PC-3 (cell line): Measurements from ENCODE around the gene FYN. TPM values are rescaled to one million over a fixed set of nuclear protein-coding genes. Genes with fewer than 3 reads are reported as not detected.

Experiments used
- ATAC-seq: fragments of 200-7000 bp; cut with Tn5 transposase; 2 replicates; pipeline ENCODE4 v1.9.1; 2020; ENCODE audit warnings: mild to moderate bottlenecking, moderate library complexity
- BruUV-seq: library from RNA; stranded (reverse); fragments of 400-500 nt; replicated peaks from 2 replicates; lab custom pipeline; 2021; lab: Mats Ljungman, UMichigan
- CTCF ChIA-PET: fragments of 300-600 bp; sonication (Branson Sonifier 250); formaldehyde crosslinking; loops from one replicate; lab custom pipeline; 2022; ENCODE audit warnings: antibody characterized with exemption; lab: Charles Lee
- POLR2A ChIA-PET: fragments of 300-600 bp; sonication (Branson Sonifier 250); formaldehyde crosslinking; loops from one replicate; lab custom pipeline; 2022; ENCODE audit warnings: antibody characterized with exemption; ENCODE audit not compliant: unreplicated experiment; lab: Charles Lee
- DNase-seq: peaks from one replicate; pipeline ENCODE4 v3.0.0-alpha.2; 2015
- H2AFZ ChIP-seq: fragments of 300-600 bp; sonication (generic); 2 replicates; pipeline ENCODE4 v1.6.0; 2016; ENCODE audit warnings: antibody characterized with exemption, low read length
- H3F3A ChIP-seq: fragments of 300-600 bp; sonication (generic); one replicate; pipeline ENCODE4 v1.6.0; 2017; ENCODE audit warnings: antibody characterized with exemption, low read length, control low read depth, mild to moderate bottlenecking; ENCODE audit not compliant: unreplicated experiment
- H3K27ac ChIP-seq: fragments of 300-600 bp; sonication (generic); 2 replicates; pipeline ENCODE4 v1.5.1; 2016; ENCODE audit warnings: mild to moderate bottlenecking, low read length
- H3K27me3 ChIP-seq: fragments of 300-600 bp; sonication (generic); 2 replicates; pipeline ENCODE4 v1.6.1; 2016; ENCODE audit warnings: low read length, mixed read lengths
- H3K36me3 ChIP-seq: fragments of 300-600 bp; sonication (generic); 2 replicates; pipeline ENCODE4 v1.6.1; 2016; ENCODE audit warnings: low read depth, mixed run types, low read length, mixed read lengths
- H3K4me1 ChIP-seq: fragments of 300-600 bp; sonication (generic); 2 replicates; pipeline ENCODE4 v1.5.1; 2016; ENCODE audit warnings: low read length; ENCODE audit not compliant: insufficient read depth
- H3K4me2 ChIP-seq: fragments of 300-600 bp; sonication (generic); 2 replicates; pipeline ENCODE4 v1.6.0; 2016; ENCODE audit warnings: low read length
- H3K4me3 ChIP-seq: fragments of 300-600 bp; sonication (generic); 2 replicates; pipeline ENCODE4 v1.5.1; 2016; ENCODE audit warnings: mild to moderate bottlenecking, low read length, mixed read lengths
- H3K79me2 ChIP-seq: fragments of 300-600 bp; sonication (generic); 2 replicates; pipeline ENCODE4 v1.6.1; 2017; ENCODE audit warnings: low read length, mixed read lengths
- H3K9ac ChIP-seq: fragments of 300-600 bp; sonication (generic); 2 replicates; pipeline ENCODE4 v1.6.0; 2016; ENCODE audit warnings: mild to moderate bottlenecking, low read length
- H3K9me2 ChIP-seq: fragments of 300-600 bp; sonication (generic); replicated peaks from 2 replicates; pipeline ENCODE4 v1.6.1; 2016; ENCODE audit warnings: mixed run types, low read length, mixed read lengths
- H3K9me3 ChIP-seq: fragments of 300-600 bp; sonication (generic); 2 replicates; pipeline ENCODE4 v1.6.1; 2016; ENCODE audit warnings: low read length, mixed read lengths
- H4K20me1 ChIP-seq: fragments of 300-600 bp; sonication (generic); 2 replicates; pipeline ENCODE4 v1.6.1; 2016; ENCODE audit warnings: low read length, mixed read lengths
- CTCF ChIP-seq: fragments of 300-600 bp; sonication (generic); conservative IDR thresholded peaks from 2 replicates; pipeline ENCODE4 v1.5.1; 2017; ENCODE audit warnings: antibody characterized with exemption, low read depth, mild to moderate bottlenecking, low read length
- EZH2 ChIP-seq: fragments of 300-600 bp; sonication (generic); IDR thresholded peaks from one replicate; pipeline ENCODE4 v1.6.1; 2017; ENCODE audit warnings: antibody characterized with exemption, mild to moderate bottlenecking, low read length; ENCODE audit not compliant: unreplicated experiment
- EZH2phosphoT487 ChIP-seq: fragments of 300-600 bp; sonication (generic); IDR thresholded peaks from 2 replicates; pipeline ENCODE4 v1.6.1; 2018; ENCODE audit warnings: mild to moderate bottlenecking, antibody characterized with exemption, low read length, borderline replicate concordance
- intact Hi-C: fragments of 100-400 bp; cut with micrococcal nuclease; formaldehyde crosslinking; loops from 2 replicates; pipeline ENCODE4 v1.9.0; 2023
- total RNA-seq: library from RNA; depleted of rRNA; stranded (reverse); fragments of >200 nt; gene quantifications from 2 replicates; pipeline ENCODE4 v1.2.3, GENCODE V29; 2014

The FYN gene
- total RNA-seq, 1 experiment from 2014 or later = 27.6 TPM

- peak overlapping the region; percentile 0; the same call in 1 of the 2 replicates for H3K27ac ChIP-seq
- DNase-seq = peak; percentile 34
- H3K4me2 ChIP-seq = peak overlapping the region; percentile 84
- ChIA-PET CTCF (no interaction called here), POLR2A (interaction anchor here (0.6 to 0.7 kb wide), 2 partner anchors 63 to 1788 kb away, joined by 3 to 4 read pairs; no protein-coding TSS in a partner anchor)
- H3K4me3 ChIP-seq = peak overlapping the region; percentile 71
- no peaks in the 10 kb centered on the region for H3F3A ChIP-seq
- peak overlapping the region; percentile 94 for H2AFZ ChIP-seq
- H3K9ac ChIP-seq = peak overlapping the region; percentile 6; the same call in 1 of the 2 replicates
- H3K9me2 ChIP-seq = no peaks in the 10 kb centered on the region
- TF ChIP-seq EZH2phosphoT487 (no peak), EZH2 (no peak)
- intact Hi-C loops = loop anchor here (5.0 kb wide), 3 partner anchors 53 to 162 kb away; no protein-coding TSS in a partner anchor
- peaks cover 18% of the 10 kb centered on the region for H3K4me1 ChIP-seq
- no peaks in the 10 kb centered on the region for H3K27me3 ChIP-seq
- no peak for ATAC-seq
- no peaks in the 10 kb centered on the region for H3K36me3 ChIP-seq
- 0 out of 2 replicates have a peak, but pooled peaks cover 5% of the 10 kb centered on the region for H4K20me1 ChIP-seq
- H3K79me2 ChIP-seq = peaks cover 30% of the 10 kb centered on the region
- no peaks in the 10 kb centered on the region for H3K9me3 ChIP-seq
- no TSS peak for BruUV-seq
These were observed 768 bp upstream of the FYN start for GRCh38 chr6:111874025-111874415.

DNA sequence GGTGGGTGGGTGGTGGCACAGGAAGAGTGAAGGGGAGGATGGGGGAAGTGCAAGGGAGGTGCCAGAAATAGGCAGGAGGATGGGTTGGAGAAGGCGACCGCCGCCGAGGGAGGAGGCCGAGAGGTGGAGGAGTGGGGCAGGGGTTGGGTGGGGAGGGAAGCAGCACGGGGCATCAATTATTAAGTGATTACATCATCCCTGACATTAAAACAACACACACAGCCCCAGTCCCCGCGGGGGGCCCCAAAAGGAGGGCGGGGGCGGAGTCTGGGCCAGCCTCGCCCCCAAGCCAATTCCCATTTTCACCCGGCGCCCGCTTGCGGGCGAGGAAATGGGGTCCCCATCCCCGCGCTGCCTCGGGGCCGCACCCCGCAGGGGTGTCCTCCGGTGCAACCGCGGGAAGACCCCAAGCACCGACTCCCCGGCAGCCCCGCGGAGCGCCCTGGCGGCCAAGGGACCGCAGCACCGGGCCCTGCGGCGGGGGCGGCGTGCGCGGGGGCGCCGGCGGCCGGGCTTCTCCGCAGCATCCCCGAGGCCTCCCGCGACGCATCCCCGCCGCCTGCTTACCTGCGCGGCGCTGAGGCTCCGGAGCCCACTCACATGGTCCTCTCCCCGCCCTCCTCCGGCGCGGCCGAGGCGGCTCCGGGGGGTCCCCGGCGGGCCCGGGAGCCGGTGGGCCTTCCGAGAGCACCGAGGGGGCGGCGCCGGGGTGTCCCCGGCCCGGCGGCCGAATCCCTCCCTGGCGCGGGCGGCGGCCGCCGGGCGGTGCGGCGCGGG lies 663 bp downstream of the FYN start:
- no peak for DNase-seq
- no peaks in the 10 kb centered on the region for H3K9me3 ChIP-seq
- no peaks in the 10 kb centered on the region for H3K36me3 ChIP-seq
- no peaks in the 10 kb centered on the region for H3K27me3 ChIP-seq
- peak overlapping the region; percentile 88 for H3K4me2 ChIP-seq
- POLR2A ChIA-PET = no interaction called here
- H4K20me1 ChIP-seq = 0 out of 2 replicates have a peak, but pooled peaks cover 5% of the 10 kb centered on the region
- TF ChIP-seq EZH2phosphoT487 = no peak
- no peak for TF ChIP-seq EZH2
- TF ChIP-seq CTCF = no peak
- ATAC-seq = peak; percentile 1; the same call in 1 of the 2 replicates
- no peaks in the 10 kb centered on the region for H3K9me2 ChIP-seq
- peak overlapping the region; percentile 71 for H3K4me3 ChIP-seq
- CTCF ChIA-PET = no interaction called here
- no peak overlapping the region for H3K27ac ChIP-seq
- no TSS peak for BruUV-seq
- peak overlapping the region; percentile 55; the same call in 1 of the 2 replicates for H2AFZ ChIP-seq
- peaks cover 33% of the 10 kb centered on the region for H3K79me2 ChIP-seq
- H3K9ac ChIP-seq = peak overlapping the region; percentile 48; the same call in 1 of the 2 replicates
- no peaks in the 10 kb centered on the region for H3F3A ChIP-seq
- intact Hi-C loops = loop anchor here (5.0 kb wide), 3 partner anchors 55 to 160 kb away; no protein-coding TSS in a partner anchor
- H3K4me1 ChIP-seq = peaks cover 18% of the 10 kb centered on the region

- intact Hi-C loops = loop anchor here (1.0 to 5.0 kb wide), 5 partner anchors 55 to 171 kb away; no protein-coding TSS in a partner anchor
- CTCF ChIA-PET = interaction anchor here (0.6 kb wide), 1 partner anchor 73 kb away, joined by 3 read pairs; no protein-coding TSS in a partner anchor
- peaks cover 18% of the 10 kb centered on the region for H3K4me1 ChIP-seq
- 0 out of 2 replicates have a peak overlapping the region, but pooled peaks have one; percentile 28 for H3K27ac ChIP-seq
- TF ChIP-seq EZH2 (no peak), EZH2phosphoT487 (no peak), CTCF (no peak)
- peaks cover 33% of the 10 kb centered on the region for H3K79me2 ChIP-seq
- no peaks in the 10 kb centered on the region for H3K36me3 ChIP-seq
- POLR2A ChIA-PET = interaction anchor here (0.5 kb wide), 1 partner anchor 129 kb away, joined by 18 read pairs; no protein-coding TSS in a partner anchor
- H4K20me1 ChIP-seq = 0 out of 2 replicates have a peak, but pooled peaks cover 5% of the 10 kb centered on the region
- ATAC-seq = peak; percentile 9
- H3K9ac ChIP-seq = peak overlapping the region; percentile 48; the same call in 1 of the 2 replicates
- H3K27me3 ChIP-seq = no peaks in the 10 kb centered on the region
- H3F3A ChIP-seq = no peaks in the 10 kb centered on the region
- H3K4me2 ChIP-seq = peak overlapping the region; percentile 88
- DNase-seq = peak; percentile 26
- H3K4me3 ChIP-seq = peak overlapping the region; percentile 71
- BruUV-seq = TSS peak; percentile 36
- no peaks in the 10 kb centered on the region for H3K9me2 ChIP-seq
- no peaks in the 10 kb centered on the region for H3K9me3 ChIP-seq
- peak overlapping the region; percentile 55 for H2AFZ ChIP-seq
These were observed 1.4 kb downstream of the FYN start for GRCh38 chr6:111871725-111872400.
